ENCODE measurements around the gene PROK1. TPM values are rescaled to one million over a fixed set of nuclear protein-coding genes. Genes with fewer than 3 reads are reported as not detected.

Gene PROK1
- total and polyA plus RNA-seq, 10 of the 15 experiments (the other 5 are each of a cell fraction or from before 2014, with no cell fraction given) = not detected

- TF ChIP-seq CTCF (IDR thresholded peaks at IDR 0.05 in 2 of 3, conservative IDR thresholded peaks at IDR 0.05 in 1 of 3; ENCODE audit: control insufficient read depth in 2 of 3, extremely low read depth in 1 of 3, insufficient read depth in 1 of 3, low read depth in 3 of 3, low read length in 3 of 3) = no peak
Observed at GRCh38 chr1:110476028-110476765, 25.2 kb downstream of the PROK1 start (continued).

- Histone ChIP-seq H3K4me1 (ENCODE audit: control insufficient read depth, insufficient read depth, low read length) (no peaks in the 10 kb centered on the region), H3K9ac (ENCODE audit: control insufficient read depth, insufficient read depth, low read length) (no peak overlapping the region), H3K36me3 (ENCODE audit: control insufficient read depth in 2 of 2, insufficient read depth in 2 of 2, low read length in 1 of 2) (no peaks in the 10 kb centered on the region), H4K20me1 (ENCODE audit: control insufficient read depth, insufficient read depth) (no peaks in the 10 kb centered on the region), H3K27me3 (replicated peaks in 1 of 2; ENCODE audit: control insufficient read depth in 2 of 2, insufficient read depth in 2 of 2, low read length in 1 of 2) (peaks cover 0 to 1% of the 10 kb centered on the region in 2 experiments; a peak in 2 of 4 replicates), H3K4me2 (ENCODE audit: control insufficient read depth, insufficient read depth) (no peak overlapping the region), H3K27ac (ENCODE audit: control insufficient read depth, insufficient read depth) (no peak overlapping the region), H3K4me3 (no peak overlapping the region), H3K79me2 (ENCODE audit: control insufficient read depth, insufficient read depth, low read length) (no peaks in the 10 kb centered on the region), H2AFZ (ENCODE audit: control insufficient read depth, low read depth, low read length) (no peak overlapping the region), H3K9me3 (replicated peaks; ENCODE audit: control insufficient read depth, insufficient read depth, low read length) (no peaks in the 10 kb centered on the region)
- RAD21 ChIA-PET (ENCODE audit: unreplicated experiment) = no interaction called here
- 62% methylated on average over 2 of the region's 2 CpGs for WGBS (ENCODE audit: insufficient coverage, insufficient replicate concordance, low lambda C conversion rate, missing lambda C conversion rate)
- intact Hi-C loops (cut with micrococcal nuclease; ENCODE audit: unreplicated experiment) = no loop called here
- CTCF ChIA-PET = interaction anchor here (2.0 kb wide), 1 partner anchor 19 kb away, joined by 14 read pairs; no protein-coding TSS in a partner anchor
- in situ Hi-C loops (cut with MboI) = no loop called here
- POLR2A ChIA-PET = no interaction called here
- FAIRE-seq (no peak), DNase-seq (ENCODE audit: low read depth, low spot score) (no peak), ATAC-seq (no peak)
- no TSS peak for BruUV-seq (replicated peaks)
- SMC1A ChIA-PET (ENCODE audit: uncharacterized antibody, unreplicated experiment) = interaction anchor here (1.6 kb wide), 1 partner anchor 69 kb away, joined by 4 read pairs; no protein-coding TSS in a partner anchor
- TF ChIP-seq HSF1 (IDR thresholded peaks at IDR 0.05; ENCODE audit: low read depth, low read length) (no peak), LARP7 (IDR thresholded peaks at IDR 0.05) (no peak), KAT2A (conservative IDR thresholded peaks at IDR 0.05; ENCODE audit: control insufficient read depth, low read depth, low read length) (no peak), POLR2AphosphoS2 (IDR thresholded peaks at IDR 0.05; ENCODE audit: low read depth, low read length) (no peak), RUNX3 (IDR thresholded peaks at IDR 0.05; ENCODE audit: low read length) (no peak), SUPT20H (IDR thresholded peaks at IDR 0.05; ENCODE audit: borderline replicate concordance, control insufficient read depth, low read depth, low read length) (no peak), KLF5 (IDR thresholded peaks at IDR 0.05; ENCODE audit: partially characterized antibody) (no peak), CREB1 (IDR thresholded peaks at IDR 0.05; ENCODE audit: low read depth) (no peak), ZNF24 (IDR thresholded peaks at IDR 0.05) (no peak), NFIC (IDR thresholded peaks at IDR 0.05; ENCODE audit: low read depth, low read length) (no peak), HDAC2 (IDR thresholded peaks at IDR 0.05) (no peak), POLR2A (IDR thresholded peaks at IDR 0.05; ENCODE audit: low read depth, low read length) (no peak), PBX3 (IDR thresholded peaks at IDR 0.05; ENCODE audit: insufficient replicate concordance, low read depth, low read length) (no peak)
Observed at GRCh38 chr1:110477041-110477440, 26.1 kb downstream of the PROK1 start.
